ENCODE measurements around the gene ITPRIPL2.

GRCh38 chr16:19165101-19165500 lies 51.3 kb downstream of the ITPRIPL2 start:
- TF ChIP-seq EZH2 (conservative IDR thresholded peaks at IDR 0.05; ENCODE audit: low read depth, low read length) (no peak), REST (IDR thresholded peaks at IDR 0.05; ENCODE audit: borderline replicate concordance in 1 of 2, low read depth in 1 of 2, low read length in 2 of 2) (no peak), ELF3 (CRISPR knock-in tag; IDR thresholded peaks at IDR 0.05) (no peak), CENPBD1 (CRISPR knock-in tag; IDR thresholded peaks at IDR 0.05; ENCODE audit: borderline replicate concordance, low read depth) (no peak), YY1 (IDR thresholded peaks at IDR 0.05; ENCODE audit: insufficient read depth, insufficient replicate concordance, low read depth, low read length) (no peak), SMARCE1 (IDR thresholded peaks at IDR 0.05; ENCODE audit: borderline replicate concordance) (no peak), RAD51 (IDR thresholded peaks at IDR 0.05; ENCODE audit: borderline replicate concordance) (no peak), NFYB (CRISPR knock-in tag; IDR thresholded peaks at IDR 0.05) (no peak)

Data from HepG2 (cell line).